GM11168 (cell line): ENCODE measurements around the gene CCDC85A.

Experiments
- in situ Hi-C: fragments of 300-500 bp; cut with MboI; formaldehyde crosslinking; loops from one replicate; pipeline ENCODE4 v1.12.0; 2022; ENCODE audit warnings: low sequenced_read_pairs; ENCODE audit not compliant: unreplicated experiment

The CCDC85A gene

DNA sequence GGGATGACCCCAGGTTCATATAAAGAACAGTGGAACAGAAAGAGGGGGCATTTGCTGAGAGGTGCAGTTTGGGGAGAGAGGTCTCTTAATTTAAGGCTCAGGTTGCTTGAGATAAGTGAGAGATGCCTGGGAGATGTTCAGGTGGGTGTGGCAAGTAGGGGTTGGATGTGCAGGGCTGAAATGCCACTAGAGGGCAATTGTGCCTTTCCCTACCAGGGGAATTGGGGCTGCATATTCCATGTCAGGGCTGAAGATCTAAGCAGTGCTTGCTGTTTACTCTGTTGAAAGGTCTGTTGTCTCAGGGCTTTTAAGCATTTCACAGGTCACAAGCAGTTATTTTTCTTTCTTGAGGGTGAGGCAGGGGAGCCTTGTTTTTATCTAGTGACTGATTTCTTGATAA is 7.8 kb downstream of the CCDC85A start:
- in situ Hi-C loops = no loop called here

DNA sequence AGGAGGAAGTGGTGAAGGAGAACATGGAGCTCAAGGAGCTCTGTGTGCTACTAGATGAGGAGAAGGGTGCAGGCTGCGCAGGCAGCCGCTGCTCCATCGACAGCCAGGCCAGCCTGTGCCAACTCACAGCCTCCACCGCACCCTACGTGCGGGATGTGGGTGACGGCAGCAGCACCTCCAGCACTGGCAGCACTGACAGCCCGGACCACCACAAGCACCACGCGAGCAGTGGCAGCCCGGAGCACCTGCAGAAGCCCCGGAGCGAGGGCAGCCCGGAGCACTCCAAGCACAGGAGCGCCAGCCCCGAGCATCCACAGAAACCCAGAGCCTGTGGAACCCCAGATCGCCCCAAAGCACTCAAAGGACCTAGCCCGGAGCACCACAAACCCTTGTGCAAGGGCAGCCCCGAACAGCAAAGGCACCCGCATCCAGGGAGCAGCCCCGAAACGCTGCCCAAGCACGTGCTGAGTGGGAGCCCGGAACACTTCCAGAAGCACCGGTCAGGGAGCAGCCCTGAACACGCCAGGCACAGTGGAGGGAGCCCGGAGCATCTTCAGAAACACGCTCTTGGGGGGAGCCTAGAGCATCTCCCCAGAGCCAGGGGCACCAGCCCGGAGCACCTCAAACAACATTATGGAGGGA is 9.0 kb downstream of the CCDC85A start:
- in situ Hi-C loops = no loop called here

DNA sequence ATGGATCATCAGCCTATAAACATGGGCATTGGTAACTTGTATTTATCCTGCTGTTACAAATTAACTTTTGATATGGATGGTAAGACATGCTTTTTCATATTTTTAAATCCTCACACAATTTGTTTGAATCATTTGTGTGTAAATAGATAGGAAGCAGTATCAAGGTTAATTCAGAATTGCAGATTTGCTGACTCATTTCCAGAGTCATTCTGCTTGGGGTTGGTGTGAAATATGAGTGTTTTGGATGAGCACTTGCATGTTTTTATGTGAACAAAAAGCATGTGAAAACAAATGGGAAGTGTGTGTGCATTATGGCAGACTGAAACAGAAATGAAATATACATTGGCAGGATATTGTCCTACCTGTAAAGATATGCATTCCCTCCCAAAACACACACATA is 11.8 kb downstream of the CCDC85A start:
- in situ Hi-C loops = no loop called here

DNA sequence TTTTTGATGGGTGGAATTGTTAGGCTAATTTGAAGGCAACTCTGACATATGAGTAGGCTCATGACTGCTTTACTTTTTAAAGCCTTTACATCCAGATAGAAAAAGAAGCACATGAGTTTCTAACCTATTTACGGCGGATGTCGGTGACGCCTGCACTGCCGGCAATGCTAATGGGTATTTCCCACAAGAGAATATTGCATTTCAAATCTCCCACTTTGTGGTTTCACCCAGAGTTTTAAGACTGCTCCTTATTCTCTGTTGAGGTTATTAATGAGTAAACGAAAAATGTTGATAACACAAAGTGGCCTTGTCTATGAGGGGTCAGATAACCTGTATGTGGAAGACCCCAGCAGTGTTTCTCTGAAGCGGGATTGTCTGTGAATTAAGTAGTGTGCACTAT is 14.0 kb downstream of the CCDC85A start:
- in situ Hi-C loops = no loop called here

DNA sequence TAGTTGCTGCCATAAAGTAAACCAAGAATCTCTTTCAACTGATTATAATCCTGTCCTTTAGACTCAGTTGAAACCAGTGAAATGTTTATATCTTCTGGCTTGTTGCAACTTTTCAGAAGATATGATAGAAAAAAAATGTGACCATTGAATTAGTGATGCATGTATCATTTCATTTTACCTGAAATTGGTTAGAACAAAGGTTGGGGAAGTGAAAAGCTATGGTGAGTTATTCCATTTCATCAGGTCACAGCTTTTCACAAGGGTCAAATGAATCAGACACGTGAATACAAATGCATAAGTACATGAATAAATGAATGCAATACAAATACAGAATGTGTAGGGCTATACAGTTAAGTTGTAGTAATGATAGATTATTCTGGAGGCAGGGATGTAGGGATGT is 15.1 kb downstream of the CCDC85A start:
- in situ Hi-C loops = no loop called here

DNA sequence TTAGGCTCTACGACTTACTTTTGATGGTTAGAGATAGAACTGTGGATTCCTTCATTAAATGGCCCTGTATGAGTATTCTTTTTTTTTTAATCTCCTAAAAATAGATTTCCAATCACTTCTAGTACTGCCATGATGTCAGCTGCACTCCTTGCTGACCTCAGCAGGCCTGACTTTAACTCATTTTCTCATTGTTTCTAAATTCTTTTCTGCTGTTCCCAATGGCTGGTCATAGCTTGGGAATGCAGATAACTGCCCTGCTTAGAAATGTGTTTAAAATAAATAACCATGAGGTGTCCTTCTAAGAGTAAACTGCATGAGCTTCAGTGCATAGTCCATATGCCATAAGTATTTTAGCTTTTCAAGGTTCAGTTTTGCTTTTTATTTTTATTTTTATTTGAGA is 15.7 kb downstream of the CCDC85A start:
- in situ Hi-C loops = no loop called here

DNA sequence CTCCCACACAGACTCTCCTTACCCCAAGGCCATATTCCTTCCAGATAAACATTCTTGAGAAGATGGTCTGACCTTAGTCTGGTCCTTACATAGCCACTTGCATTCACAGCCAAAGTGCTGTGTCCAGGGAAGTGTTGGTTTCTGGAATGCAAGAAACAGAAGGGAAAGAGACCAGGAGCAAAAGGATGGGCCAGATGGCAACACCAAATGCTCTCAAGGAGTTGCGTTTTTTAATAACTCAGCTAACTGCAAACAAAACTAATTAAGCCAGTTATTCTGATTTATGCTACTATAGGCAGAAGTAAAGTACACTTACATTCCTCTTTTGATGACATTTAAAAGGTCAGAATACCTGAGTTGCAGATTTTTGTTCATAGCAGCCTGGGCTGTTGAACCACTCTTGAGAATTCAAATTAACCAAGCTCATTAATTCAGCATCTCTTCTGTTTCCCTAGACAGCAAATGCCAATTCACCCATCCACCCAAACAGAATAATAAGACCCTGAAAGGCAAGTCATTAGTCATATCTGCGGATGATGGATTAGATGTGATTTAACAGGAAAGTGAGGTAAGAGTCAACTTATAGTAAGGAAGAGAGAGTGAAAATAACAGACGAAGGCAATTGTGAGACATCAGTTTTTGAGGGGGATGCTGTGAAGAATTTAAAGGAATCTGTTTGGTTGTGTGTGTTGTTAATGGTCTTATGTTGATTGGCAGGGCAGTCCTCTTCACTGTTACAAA is 18.8 kb downstream of the CCDC85A start:
- in situ Hi-C loops = no loop called here

DNA sequence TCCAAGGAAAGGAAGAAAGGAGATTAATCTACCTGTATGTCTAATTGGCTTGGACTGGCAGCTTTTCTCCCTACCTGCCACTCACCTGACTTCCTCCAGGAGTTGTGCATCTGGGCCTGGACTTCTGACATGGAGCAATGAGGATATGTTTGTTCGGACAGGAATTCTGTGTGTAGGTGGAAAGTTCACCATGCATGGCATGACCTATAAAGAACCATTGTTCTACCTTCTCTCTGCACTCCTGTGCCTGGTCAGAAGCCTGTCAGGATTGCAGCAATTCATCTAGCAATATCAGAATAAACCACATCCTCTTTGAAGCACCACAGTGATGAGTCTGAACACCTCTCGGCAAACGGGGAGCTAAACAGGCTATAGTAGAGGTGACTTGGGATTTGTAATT is 20.8 kb downstream of the CCDC85A start:
- in situ Hi-C loops = no loop called here

DNA sequence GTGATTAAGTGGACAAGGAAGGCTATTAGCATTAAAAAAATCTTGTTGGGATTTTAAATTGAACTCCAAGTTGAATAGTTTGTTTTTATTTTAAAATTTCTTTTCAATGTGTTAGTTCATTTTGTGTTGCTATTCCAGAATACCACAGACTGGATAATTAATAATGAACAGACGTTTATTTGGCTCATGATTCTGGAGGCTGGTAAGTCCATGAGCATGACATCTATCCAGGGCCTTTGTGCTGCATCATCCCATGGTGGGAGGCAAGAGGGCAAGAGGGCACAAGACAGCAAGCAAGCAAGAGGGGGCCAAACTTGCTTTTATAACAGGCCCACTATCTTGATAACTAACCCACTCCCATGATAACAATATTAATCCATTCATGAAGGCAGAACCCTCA is 22.5 kb downstream of the CCDC85A start:
- in situ Hi-C loops = no loop called here

DNA sequence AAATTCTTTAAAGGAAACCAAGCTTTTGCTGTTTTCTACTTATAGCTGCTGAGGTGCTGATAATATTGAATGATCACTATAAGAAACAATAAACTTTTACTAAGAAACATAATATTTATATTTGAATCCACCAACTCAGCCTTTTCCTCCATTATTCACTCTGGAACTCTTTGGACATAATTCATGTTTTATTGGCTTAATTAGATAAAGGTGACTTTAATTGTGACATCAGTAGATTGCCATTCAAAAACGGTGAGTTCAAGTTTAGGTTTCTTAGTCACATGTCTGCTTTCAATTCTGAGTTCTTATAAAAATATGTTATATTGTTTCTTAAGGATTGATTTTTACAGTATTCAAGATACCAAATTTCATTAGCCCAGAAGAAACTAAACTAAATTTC is 24.0 kb downstream of the CCDC85A start:
- in situ Hi-C loops = no loop called here

DNA sequence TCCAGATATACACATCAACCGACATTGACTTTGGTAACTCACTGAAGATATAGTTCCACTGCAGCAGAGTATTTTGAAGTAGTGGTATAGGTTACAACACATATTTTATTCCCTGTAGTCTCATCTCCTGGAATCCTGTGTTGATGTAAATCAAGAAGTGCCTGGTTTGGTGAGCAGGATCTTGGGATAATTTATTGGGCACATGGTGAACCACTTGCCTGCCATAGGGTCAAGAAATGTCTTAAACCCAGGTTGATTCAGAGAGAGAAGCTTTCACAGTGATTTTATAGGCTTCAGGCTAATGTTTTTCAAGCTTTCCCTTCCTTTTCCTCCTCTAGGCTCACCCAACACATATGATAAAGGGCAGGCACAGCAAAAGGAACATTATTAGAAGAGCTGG is 24.6 kb downstream of the CCDC85A start:
- in situ Hi-C loops = no loop called here

DNA sequence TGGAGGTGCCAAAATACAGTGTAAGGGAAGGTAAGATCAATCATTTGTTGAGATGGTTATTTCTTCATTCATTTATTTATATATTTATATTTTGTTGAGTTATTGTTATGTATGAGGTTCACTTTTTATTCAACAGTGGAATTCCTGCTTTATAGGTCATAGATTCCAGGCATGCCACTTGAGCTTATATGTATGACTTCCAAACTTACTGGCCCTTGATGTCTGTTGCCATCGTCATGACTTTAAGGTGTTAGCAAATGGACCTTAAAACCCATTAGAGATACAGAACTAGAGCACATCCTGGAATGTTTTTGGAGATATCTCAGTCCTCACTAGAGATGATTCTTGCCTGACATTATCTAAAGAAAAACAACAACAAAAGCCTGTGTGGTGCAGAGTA is 25.9 kb downstream of the CCDC85A start:
- in situ Hi-C loops = no loop called here

DNA sequence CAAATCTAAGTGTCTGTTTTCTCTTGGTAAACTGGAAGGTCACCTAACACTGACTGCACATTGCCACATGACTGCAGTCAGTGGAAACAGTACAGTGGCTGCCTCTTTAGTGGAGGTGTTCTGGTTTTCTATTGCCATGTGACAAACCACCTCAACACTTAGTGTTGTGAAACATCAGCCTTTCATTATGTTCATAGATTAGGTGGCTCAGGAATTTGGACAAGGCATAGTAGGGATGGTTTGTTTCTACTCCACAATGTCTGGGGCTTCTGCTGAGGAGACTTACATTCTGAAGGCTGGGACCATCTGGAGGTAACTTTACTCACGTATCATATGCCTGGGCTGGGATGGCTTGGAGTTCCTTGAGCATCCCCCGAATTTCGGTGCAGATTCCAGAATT is 26.5 kb downstream of the CCDC85A start:
- in situ Hi-C loops = no loop called here

DNA sequence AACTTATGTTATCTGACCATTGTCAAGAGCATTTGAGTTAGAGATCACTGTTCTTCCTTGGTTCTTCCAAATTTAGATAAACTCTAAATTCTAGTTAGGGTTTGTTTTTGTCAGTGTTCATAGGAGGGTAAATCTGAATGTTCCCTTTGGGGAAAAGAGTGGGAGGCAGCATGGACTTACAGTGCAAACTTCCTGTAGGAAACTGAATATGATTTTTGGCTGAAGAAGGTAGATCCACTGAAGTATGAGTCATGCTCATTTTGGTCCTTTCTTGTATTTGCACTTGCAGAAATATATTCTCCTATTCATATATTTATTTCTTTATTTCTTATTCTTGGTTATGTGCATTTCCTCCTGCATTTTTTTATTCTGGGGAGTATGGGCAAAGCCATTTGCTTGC is 27.3 kb downstream of the CCDC85A start:
- in situ Hi-C loops = no loop called here

DNA sequence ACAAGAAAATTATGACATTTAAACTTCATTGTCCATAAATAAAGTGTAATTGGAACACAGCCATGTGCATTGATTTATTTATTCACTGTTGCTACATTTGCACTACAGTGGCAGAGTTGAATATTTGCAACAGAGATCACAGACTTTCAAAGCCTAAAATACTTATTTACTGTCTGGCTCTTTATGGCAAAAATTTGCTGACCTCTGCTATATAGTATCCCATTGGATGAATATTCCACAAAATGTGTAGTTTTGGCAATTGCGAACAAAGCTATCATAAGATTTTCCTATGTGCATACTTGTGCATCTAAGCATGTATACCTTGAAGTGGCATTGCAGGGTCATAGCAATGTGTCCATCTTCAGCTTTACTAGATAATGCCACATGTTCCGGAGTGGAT is 32.1 kb downstream of the CCDC85A start:
- in situ Hi-C loops = no loop called here

DNA sequence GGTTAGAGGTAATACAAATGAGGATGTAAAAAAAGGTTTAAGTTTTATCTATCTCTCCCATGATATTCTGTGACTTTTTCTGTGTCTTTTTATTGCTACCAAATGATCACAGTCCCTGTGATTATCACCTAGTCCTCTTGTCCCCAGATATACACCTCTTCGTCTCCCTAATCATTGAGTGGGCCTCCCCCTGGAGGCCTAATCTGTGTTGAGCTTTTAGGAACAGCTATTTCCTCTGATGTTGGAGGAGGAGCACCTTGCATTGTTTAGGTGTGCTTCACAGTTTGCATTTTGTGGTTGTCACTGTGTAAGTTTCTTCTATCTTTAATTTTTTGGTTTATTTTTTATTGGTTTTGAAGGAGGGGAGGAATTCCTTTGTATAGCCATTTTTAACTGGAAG is 33.3 kb downstream of the CCDC85A start:
- in situ Hi-C loops = no loop called here

DNA sequence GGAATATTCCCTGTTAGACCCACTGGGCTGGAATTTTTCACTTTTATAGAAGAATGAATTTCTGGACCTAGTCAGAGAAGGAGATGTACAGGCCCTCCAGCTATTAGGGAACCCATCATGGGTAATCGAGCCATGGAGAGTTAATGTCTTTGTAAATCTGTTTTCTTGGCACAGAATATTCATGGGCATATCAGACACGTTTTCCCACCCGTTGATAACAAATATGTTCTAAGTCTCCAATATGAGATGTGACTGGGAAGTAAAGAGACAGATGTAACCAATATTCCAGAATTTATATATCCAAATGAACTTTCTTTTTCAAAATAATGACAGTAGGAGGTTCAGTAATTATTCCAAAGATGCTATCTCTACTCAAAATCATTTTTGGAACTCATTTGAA is 38.7 kb downstream of the CCDC85A start:
- in situ Hi-C loops = no loop called here

DNA sequence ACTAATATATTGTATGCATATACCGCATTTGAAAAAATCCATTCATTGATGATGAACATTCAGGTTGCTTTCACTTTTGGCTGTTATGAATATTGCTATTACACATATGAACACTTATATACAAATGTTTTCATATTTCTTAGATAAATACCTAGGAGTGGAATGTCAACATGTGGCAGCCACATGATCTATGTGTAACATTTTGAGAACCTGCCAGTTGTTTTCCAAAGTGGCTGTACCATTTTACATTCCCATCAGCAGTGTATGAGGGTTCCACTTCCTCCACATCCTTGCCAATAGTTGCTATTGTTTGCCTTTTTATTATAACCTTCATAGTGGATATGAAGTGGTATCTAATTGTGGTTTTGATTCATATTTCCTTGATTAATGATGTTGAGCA is 40.5 kb downstream of the CCDC85A start:
- in situ Hi-C loops = no loop called here

DNA sequence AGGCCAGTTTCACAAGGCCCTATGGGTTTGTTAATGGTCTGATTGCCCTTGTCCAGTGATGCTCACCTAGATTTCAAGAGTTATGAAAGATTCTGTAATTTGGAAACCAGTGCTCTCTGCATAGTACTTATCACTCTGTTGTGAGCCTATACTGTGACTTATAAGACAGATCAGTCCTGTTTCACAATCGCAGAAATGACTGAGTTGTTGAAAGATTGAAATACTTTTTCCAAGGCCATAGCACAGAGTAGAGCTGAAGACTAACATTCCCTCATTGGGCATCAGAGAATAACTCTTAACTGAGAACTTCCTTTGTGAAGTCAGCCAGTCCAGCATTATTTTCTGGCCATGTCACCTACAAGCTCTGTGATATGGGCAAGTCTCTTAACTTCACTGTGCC is 44.0 kb downstream of the CCDC85A start:
- in situ Hi-C loops = no loop called here

DNA sequence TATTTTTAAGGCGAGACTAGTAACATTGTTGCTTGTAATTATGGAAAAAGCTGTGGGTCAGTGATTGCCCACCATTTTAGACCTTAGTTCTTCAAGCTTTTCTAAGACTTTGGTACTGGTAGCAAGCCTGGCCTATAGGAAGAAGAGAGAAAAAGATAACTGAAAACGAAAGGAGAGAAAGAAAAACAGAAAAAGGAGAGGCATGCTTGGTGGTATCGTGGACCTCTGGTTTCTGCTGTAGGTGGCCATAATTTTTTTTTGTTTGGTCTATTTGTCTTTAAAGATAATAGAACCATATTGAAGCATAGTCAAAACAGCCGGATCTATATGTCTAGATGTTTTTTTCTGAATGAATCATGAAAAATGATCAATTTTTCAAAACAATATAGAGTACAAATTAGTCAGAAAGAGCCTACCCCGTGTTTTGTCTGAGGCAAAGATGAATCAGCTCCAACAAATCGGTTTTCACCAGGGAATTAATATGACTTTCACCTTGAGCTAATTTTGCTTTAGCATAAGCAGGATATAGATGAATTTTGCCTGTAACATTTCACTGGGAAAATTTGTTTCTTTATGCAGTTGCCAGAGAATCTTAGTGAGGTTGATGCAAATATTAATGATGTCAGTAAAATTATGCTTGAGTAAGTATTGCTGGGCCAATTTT is 45.7 kb downstream of the CCDC85A start:
- in situ Hi-C loops = no loop called here

DNA sequence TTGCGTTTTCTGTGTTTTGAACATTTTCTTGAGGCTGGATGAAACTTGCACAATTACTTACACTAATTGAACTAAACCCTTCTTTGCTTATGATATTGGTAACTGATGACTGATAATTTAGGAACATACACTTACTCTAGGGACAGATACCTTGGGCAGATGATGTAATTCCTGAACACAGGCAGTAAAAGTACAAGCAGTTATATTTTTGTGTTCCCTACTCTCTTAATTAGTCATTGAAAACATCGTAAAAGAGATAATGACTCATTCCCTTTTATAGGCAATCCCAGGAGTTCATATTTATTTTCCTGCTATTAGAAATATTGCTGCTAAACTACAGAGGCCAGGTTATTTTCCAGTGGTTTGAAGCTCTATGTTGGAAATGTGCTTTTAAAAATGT is 46.4 kb downstream of the CCDC85A start:
- in situ Hi-C loops = no loop called here

DNA sequence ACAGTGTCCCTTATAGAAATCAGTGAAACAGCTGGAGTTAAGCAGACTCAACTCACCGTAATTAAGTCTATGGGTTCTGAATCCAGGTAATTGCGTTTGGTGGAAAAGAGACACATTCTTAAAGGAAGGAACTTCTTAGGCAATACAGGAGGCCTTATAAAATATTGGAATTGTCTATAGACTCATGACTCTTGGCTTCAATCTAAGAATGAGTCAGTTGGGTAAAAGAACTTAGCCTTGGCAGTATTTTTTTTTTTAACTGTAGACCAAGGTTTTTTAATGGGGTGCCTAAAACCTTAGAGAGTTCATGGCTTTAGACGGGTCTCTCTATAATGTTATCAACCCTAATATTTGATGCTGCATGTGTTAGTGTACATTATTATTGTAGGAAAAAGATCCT is 47.6 kb downstream of the CCDC85A start:
- in situ Hi-C loops = no loop called here
